HL-60 (cell line): ENCODE data around the gene UBE2L5.

ENCODE experiments used
- CTCF ChIP-seq: IDR thresholded peaks from one replicate; pipeline ENCODE4 v1.5.1; 2011; ENCODE audit warnings: low read length, control low read depth, inconsistent platforms; ENCODE audit not compliant: insufficient read depth
- REST ChIP-seq: IDR thresholded peaks from 2 replicates; pipeline ENCODE4 v1.6.1; 2012; ENCODE audit warnings: low read depth; ENCODE audit not compliant: insufficient replicate concordance

GRCh38 chr13:30416471-30416870 lies 5.8 kb upstream of the UBE2L5 start:
- TF ChIP-seq CTCF (no peak), REST (no peak)
